Stimulated activated CD8-positive, alpha-beta memory T cell treated with anti-CD3 and anti-CD28 coated beads, Interleukin-12 subunit alpha, Interleukin-12 subunit beta, amount 100 ng/mL, for 24 hours (primary cell): Measurements from ENCODE around the gene DRD2.
"Not testable (repeated sequence)": the region's sequence is repeated elsewhere in the genome, so short reads cannot be mapped to it uniquely, and the experiment has no call there.

Source experiments
- DNase-seq: peaks from one replicate; pipeline ENCODE4 v3.0.0-alpha.2; 2020; ENCODE audit errors: extremely low read depth

Gene DRD2

GRCh38 chr11:113475160-113475761 lies at the start of gene DRD2:
DRD2 (minus strand) TSS chr11:113475398; CDS start chr11:113424651, 50,747 bp downstream.
- no peak for DNase-seq

- DNase-seq, result not testable (repeated sequence)
Observed at GRCh38 chr11:113523906-113524305, 48.7 kb upstream of the DRD2 start.

GRCh38 chr11:113521737-113522517 lies 46.7 kb upstream of the DRD2 start:
- no peak for DNase-seq

- no peak for DNase-seq
Observed at GRCh38 chr11:113519989-113520613, 44.9 kb upstream of the DRD2 start.

GRCh38 chr11:113518716-113519495 lies 43.7 kb upstream of the DRD2 start:
- DNase-seq, result no peak

GRCh38 chr11:113517361-113517760 lies 42.2 kb upstream of the DRD2 start:
- no peak for DNase-seq

GRCh38 chr11:113514856-113515255 lies 39.7 kb upstream of the DRD2 start:
- no peak for DNase-seq

- no peak for DNase-seq
Observed at GRCh38 chr11:113507341-113507740, 32.1 kb upstream of the DRD2 start.

GRCh38 chr11:113506893-113507292 lies 31.7 kb upstream of the DRD2 start:
- DNase-seq, result no peak

- no peak for DNase-seq
Observed at GRCh38 chr11:113506461-113506860, 31.3 kb upstream of the DRD2 start.

GRCh38 chr11:113505541-113506375 lies 30.6 kb upstream of the DRD2 start:
- no peak for DNase-seq

- no peak for DNase-seq
Observed at GRCh38 chr11:113505046-113505445, 29.8 kb upstream of the DRD2 start.

GRCh38 chr11:113504586-113504985 lies 29.4 kb upstream of the DRD2 start:
- no peak for DNase-seq

GRCh38 chr11:113504071-113504470 lies 28.9 kb upstream of the DRD2 start:
- DNase-seq, result no peak

GRCh38 chr11:113497066-113497910 lies 22.1 kb upstream of the DRD2 start:
- DNase-seq, result no peak

GRCh38 chr11:113496026-113496651 lies 20.9 kb upstream of the DRD2 start:
- DNase-seq, result no peak

GRCh38 chr11:113494021-113494420 lies 18.8 kb upstream of the DRD2 start:
- DNase-seq, result no peak

GRCh38 chr11:113493206-113493605 lies 18.0 kb upstream of the DRD2 start:
- no peak for DNase-seq

GRCh38 chr11:113488931-113489351 lies 13.7 kb upstream of the DRD2 start:
- no peak for DNase-seq

- no peak for DNase-seq
Observed at GRCh38 chr11:113487622-113488021, 12.4 kb upstream of the DRD2 start.
